Occipital lobe (tissue), 2 donors: Measurements from ENCODE around the gene CPE. TPM values are rescaled to one million over a fixed set of nuclear protein-coding genes. Genes with fewer than 3 reads are reported as not detected.
A peak's percentile ranks its signal among the peaks of the same experiment; 100 is the strongest.

Experiments used
- small RNA-seq: library from RNA; depleted of rRNA; stranded (forward); fragments of <200 nt; gene quantifications from one replicate; pipeline ENCODE3, GENCODE V24; 2014
- total RNA-seq: library from RNA; depleted of rRNA; stranded (reverse); fragments of >200 nt; gene quantifications from one replicate; pipeline ENCODE4 v1.2.3, GENCODE V29; 2014

The CPE gene
- total RNA-seq, 1 donor from 2014 or later, result 347 TPM

Small RNA genes within 50 kb of the gene (small RNA-seq; reads per million reads assigned to genes)
- gene MIR578 (0.70 reads per million, percentile 63 among the genes with 10 or more reads in this experiment), gene SCGB1D5P (not detected)

Other genes starting within 250 kb of the CPE start
- 62.5 TPM for gene KLHL2, start 171.4 kb upstream of the CPE start, total RNA-seq
- gene MSMO1, start 51.3 kb upstream of the CPE start, total RNA-seq, result 482 TPM